Left cardiac atrium (tissue), 4 donors: ENCODE data around the gene DUSP3. TPM values are rescaled to one million over a fixed set of nuclear protein-coding genes. Genes with fewer than 3 reads are reported as not detected.

Experiments used
- ATAC-seq, 2 donors: fragments of 200-7000 bp; cut with Tn5 transposase; one replicate each; pipeline ENCODE4 v1.9.1; 2020; ENCODE audit warnings: mild to moderate bottlenecking in 2 of 2, moderate library complexity in 2 of 2
- DNase-seq: peaks from one replicate; pipeline ENCODE4 v3.0.0-alpha.2; 2020
- intact Hi-C, 2 donors: fragments of 100-400 bp; cut with DNase I; formaldehyde crosslinking; loops; one replicate each; pipeline versions ENCODE4 v1.14.1 to v1.15.1; 2022 to 2023
- total RNA-seq, 2 donors: library from RNA; stranded (reverse); fragmentation: NEBNext Ultra II Directional; extraction: Animal tissue kit (Norgen Biotek cat#: 25700); gene quantifications; one replicate each; pipeline ENCODE4 v1.2.1, GENCODE V29; 2021
- donor health status: DM: no; HTN: yes; CAD: no.
- donor health status: DM: no; HTN: yes; CAD: no; lungs with severe emphysema.
- donor health status: DM: yes; HTN: yes; CAD: no.
- donor health status: Dilated cardiomyopathy.

DUSP3 gene
- total RNA-seq, 2 donors from 2014 or later, result 149 to 204 TPM

DNA sequence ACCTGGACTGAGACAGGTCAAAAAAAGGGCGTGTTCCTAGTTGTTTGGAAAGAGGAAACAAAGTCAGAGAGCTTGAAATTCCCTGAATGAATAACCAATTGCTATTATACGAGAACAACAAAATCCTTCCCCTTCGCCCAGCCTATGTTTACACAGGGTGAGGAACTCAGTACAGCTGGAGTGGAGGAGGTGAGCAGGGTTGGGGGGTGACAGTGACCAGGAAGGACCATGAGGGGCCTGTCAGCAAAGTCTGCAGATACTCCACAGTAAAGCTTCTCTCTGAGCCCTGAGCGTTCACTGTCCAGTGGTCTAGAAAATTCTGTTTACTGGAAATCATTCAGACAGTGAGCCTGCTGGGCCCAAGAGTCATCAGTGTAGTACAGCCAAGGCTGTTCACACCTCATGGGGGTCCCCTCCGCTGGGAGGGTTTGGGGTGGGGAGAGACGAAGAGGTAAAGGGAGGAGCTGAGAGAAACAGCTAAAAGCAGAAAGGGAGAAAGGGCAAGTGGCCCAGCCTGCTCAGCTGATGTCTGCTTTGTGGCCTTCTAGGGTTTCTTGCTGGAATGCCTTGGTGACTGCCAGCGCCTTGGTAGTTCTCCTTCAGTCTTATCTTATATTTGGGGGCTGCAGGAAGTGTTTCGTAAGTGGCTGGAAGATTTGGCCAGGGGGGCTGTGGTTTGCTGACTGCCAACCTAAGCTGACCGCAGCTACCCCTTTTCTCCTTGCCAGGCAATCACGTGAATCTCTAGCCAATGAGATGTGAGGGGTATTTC lies 5.7 kb downstream of the DUSP3 start:
- ATAC-seq (peak in 1 of 2 donors; percentile 15), DNase-seq (no peak)
- intact Hi-C loops, result loop anchor here in 1 of 2 donors (10.0 kb wide), 1 partner anchor 72 kb away; the partner anchor contains the start of gene CD300LG

DNA sequence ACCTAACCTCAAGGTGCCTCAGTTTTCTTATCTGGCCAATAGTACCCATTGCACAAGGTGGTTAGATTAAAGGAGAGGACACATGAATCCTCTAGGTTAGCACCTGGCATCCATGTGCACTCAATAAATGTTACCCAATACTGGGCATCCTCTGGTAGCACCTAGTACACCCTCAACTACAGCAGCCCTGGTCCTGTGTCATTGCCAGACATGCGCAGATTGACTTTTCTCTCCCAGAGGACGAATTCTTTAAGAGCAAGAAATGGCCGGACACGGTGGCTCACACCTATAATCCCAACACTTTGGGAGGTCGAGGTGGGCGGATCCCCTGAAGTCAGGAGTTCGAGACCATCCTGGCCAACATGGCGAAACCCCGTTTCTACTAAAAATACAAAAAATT lies 7.3 kb downstream of the DUSP3 start:
- intact Hi-C loops, result loop anchor here in 1 of 2 donors (10.0 kb wide), 1 partner anchor 73 kb away; the partner anchor contains the start of gene CD300LG
- DNase-seq (no peak), ATAC-seq (no peak)

DNA sequence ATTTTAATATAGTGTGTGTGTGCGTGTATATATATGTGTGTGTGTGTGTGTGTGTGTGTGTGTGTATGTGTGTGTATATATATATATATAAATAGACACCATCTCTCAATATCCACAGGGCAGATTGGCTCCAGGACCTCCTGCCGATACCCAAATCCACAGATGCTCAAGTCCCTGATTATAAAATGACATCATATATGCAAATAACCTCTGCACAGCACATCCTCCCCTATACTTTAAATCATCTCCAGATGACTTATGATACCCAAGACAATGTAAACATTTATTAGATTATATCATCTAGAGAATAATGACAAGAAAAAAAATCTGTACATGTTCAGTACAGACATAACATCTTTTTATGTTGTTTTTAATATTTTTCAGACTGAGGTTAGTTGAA lies 7.8 kb downstream of the DUSP3 start:
- no peak for DNase-seq
- ATAC-seq, result no peak
- intact Hi-C loops, result loop anchor here in 1 of 2 donors (10.0 kb wide), 1 partner anchor 74 kb away; the partner anchor contains the start of gene CD300LG

DNA sequence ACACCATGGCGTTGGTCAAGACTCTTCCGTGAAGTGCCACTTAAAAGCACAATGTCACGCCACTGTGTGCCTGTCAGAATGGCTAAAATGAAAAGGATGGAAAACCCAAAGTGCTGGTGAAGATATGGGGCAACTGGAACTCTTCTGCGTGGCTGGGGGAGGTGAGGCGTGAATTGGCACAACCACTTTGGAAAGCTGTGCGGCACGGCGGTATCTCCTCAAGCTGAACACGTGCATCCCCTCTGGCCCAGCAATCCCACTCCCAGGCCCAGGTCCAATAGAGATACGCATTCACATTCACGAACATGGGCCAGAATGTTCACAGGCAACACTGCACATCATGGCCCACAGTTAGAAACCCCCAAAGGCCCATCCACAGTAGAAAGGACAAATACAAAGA lies 8.9 kb downstream of the DUSP3 start:
- ATAC-seq (no peak), DNase-seq (no peak)
- intact Hi-C loops, result loop anchor here (10.0 kb wide), 2 partner anchors 75 to 195 kb away; partner anchors contain the start of gene CD300LG (in 1 of the 2)

DNA sequence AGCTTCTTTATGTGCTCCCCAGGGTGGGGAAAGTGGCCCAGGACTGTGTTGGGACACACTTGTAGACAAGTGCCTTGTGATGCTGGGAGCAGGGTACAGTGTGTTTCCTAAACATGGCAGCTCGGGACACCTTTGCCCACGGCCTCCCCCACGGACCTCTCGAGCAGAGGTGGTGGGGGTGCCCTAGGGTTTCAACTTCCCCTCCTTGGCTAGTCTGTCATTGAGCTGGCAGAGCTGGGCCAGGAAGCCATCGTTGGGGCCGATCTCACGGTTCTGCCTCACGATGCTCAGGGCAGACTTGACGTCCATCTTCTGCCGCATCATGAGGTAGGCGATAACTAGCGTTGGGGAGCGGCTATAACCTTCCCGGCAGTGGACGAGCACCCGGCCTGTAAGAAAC lies 9.4 kb downstream of the DUSP3 start:
- intact Hi-C loops, result loop anchor here in 1 of 2 donors (10.0 kb wide), 1 partner anchor 195 kb away; no protein-coding TSS in a partner anchor
- ATAC-seq (no peak), DNase-seq (no peak)

DNA sequence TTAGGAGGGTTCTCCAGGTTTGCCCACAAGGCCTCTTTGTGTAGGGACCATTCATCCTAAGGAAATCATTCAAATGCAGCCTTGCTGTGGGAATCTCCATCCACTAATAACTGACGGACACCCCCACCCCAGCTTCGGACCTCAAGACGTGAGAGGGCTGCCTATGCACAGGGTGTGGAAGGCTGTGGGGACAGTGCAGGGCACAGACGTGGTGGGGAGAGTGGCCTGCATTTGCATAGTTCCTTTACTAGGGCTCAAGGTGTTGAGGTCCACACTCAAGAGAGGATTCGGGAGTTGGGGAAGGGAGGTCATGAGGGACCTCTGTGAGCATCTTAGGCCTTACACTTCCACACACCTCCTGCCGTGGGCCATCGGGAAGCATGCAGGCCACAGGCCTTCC lies 9.8 kb downstream of the DUSP3 start:
- intact Hi-C loops, result loop anchor here in 1 of 2 donors (10.0 kb wide), 1 partner anchor 194 kb away; no protein-coding TSS in a partner anchor
- DNase-seq (no peak), ATAC-seq (no peak)

DNA sequence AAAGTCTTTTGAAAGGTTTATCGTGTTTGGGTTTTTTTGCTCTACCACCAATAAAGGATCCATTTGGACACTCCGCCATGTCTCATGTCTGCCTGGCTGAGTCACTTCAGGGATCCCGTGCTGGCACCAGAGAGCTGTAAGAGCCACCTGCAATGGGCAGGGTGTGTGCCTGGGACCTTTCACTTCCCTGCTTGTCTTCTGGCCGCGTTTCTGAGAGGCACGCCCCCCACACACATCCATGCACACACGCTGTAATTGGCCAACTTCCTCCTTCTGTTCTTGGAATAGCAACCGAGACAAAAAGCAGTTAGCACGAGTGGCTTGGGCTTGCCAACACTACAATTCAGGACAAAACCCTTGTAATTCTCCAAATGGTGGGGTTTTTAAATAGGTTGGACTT lies 10.4 kb downstream of the DUSP3 start:
- DNase-seq (peak; percentile 56), ATAC-seq (peak; percentile 55 to 56)
- intact Hi-C loops, result loop anchor here in 1 of 2 donors (10.0 kb wide), 1 partner anchor 194 kb away; no protein-coding TSS in a partner anchor

DNA sequence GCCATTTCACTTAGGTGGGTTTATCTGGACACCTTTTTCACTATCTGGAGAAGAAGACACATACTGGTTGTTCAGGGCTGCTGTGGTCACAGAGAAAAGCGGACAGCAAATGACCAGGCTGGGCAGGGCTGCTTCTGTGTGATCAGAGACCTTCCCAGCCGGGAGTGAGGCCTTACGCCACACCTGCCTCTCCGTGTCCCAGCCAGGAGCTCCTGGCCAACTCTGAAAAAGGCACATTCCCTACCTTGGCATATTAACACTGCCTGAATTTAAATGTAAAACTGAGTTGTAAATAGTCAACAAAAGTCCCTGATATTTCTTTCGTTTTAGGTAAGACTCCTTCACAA lies 11.1 kb downstream of the DUSP3 start:
- ATAC-seq, result no peak
- intact Hi-C loops, result loop anchor here in 1 of 2 donors (10.0 kb wide), 1 partner anchor 193 kb away; no protein-coding TSS in a partner anchor
- no peak for DNase-seq

DNA sequence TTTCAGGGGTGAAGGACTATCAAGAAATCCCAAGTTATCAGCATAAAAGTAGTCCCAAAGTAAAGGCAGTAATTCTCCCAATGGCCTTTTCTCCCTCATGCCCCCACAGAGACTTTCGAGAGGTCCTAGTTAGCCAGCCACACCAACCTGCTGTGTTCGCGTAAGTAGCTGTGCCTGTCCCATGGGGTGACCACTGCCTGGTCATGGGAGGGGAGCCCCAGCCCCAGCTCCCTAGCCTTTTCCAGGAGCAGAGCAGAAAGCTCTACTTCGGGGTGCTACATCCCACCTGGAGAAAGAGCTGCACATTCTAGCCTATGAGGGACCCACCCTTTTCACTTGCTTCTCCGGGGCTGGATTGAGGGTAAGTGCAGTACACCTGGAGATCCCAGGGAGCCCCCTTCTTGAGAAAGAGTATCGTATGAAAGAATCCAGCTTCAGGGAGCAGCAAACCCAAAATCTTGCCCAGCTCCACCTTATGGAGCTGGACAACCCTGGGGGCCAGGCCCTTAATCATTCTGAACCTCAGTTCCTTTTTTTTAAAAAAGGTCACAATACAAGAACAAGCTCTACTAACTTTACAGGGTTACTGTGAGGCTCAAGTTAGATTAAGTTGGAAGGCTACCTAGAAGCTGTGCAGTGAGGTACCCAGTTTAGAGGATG lies 11.6 kb downstream of the DUSP3 start:
- intact Hi-C loops, result loop anchor here in 1 of 2 donors (10.0 kb wide), 1 partner anchor 192 kb away; no protein-coding TSS in a partner anchor
- ATAC-seq (no peak), DNase-seq (no peak)

DNA sequence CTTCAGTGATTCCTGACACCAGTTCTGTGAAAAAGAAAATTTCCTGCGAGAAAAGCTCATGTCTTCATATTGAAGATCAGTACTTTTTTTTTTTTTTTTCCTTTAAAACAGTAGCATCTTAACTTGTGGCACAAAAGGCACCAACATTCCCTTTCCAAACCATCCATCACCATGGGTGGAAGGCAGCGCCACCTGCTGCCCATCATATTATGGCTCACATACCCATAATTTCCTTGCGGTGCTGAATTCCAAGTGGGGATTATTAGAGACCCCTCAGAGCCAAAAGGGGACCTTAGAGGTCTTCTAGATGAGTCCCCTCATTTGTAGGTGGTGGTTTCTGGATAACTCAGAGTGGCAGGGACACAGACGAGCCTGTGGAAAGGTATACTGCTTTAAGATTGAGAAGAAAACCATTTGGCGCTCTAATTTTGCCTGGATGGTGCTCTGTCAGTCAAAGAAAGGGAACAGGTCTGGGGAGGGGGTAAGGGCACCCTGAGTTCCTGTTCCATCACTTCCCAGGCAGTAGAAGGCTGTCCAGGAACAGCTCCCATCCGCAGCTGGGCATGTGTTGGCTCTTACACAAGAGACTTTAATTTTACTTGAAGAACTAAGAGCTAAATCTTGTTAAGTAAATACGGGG lies 12.2 kb downstream of the DUSP3 start:
- intact Hi-C loops, result loop anchor here in 1 of 2 donors (10.0 kb wide), 1 partner anchor 192 kb away; no protein-coding TSS in a partner anchor
- ATAC-seq, result no peak
- DNase-seq, result peak; percentile 81

DNA sequence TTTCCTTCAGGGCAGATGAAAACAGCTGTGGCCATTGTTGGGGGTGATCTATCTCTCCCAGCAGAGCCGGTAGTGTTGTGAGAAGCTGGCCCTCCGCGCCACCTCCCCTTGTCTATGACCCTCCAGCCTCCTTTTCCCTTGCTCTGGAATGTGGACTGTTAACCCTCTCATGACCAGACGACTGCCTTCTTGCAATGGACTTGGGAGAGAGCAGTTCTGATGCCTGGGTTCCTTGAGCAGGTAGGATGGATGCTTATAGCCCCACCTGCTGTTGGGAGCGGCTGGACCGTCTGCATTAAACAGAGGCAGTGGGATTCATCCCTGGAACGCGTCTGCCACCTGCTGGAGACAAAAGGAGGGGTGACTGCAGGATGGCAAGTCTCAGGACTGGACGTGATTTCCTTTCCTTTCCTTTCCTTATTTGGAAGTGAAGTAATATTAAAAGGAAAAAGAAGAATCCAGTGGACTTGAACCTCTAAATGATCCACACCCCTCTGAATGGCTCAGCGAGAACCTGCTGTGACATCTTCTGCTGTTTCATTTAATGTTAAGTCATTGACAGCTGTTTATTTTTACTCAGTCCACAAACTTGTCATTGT lies 18.4 kb downstream of the DUSP3 start:
- DNase-seq (peak; percentile 93), ATAC-seq (peak; percentile 91 to 94)
- intact Hi-C loops, result loop anchor here in 1 of 2 donors (1.0 to 10.0 kb wide), 2 partner anchors 66 to 186 kb away; no protein-coding TSS in a partner anchor

DNA sequence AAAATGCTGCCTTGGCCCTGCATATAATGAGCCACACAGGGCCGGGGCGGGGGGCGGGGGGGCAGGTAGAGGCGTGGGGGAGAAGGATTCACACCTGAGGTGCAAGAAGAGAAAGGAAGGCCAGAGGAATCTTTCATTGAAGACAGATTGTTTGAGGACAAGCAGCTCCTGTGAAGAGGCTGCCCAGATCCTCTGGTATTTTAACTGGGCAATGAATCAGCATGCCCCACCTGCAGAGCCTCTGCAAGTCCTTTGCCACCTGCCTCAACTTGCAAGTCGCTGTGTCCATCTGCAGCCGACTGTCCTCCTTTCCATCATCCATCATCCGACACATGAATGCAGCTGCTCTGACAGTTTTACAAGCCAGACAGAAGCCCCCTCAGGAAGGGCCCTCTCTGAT lies 18.9 kb downstream of the DUSP3 start:
- DNase-seq (no peak), ATAC-seq (no peak)
- intact Hi-C loops, result loop anchor here (1.0 to 10.0 kb wide), 3 partner anchors 65 to 185 kb away; no protein-coding TSS in a partner anchor

DNA sequence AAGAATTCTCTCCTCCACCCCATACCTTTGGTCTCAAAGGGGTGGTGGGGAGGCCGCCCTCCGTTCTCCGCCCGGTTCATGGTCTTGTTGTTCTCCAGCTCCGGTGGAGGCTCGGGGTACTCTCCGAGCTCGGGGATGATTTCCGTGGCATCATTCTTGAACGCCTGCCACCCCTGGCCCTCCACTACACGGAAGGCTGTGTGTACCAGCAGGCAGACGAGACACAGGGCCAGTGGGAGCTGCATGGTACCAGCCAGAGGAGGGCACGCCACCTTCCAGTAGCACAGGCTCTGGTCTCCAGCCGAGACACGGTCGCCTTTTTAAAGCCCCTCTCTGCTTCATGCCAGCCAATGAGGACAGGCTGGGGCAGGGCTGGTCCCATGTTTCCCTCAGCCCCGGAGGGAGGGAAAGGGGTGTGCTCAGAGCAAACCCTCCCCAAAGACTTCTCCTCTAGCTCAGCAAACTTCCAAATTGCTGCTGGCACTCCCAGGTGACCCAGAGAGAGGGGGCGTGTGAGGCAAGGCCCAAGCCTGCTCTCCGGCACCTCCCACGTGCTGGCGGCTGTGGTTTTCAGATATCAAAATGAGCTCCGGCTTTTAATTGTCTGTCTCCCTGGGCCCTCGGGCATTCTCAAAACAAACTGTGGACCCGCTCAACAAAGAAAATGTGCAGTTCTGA lies 20.1 kb downstream of the DUSP3 start, which contains the start of gene SOST:
SOST (minus strand) TSS at position 295 of the 678 bp plus-strand sequence; CDS start at position 245, 50 bp downstream.
- ATAC-seq (no peak), DNase-seq (no peak)
- intact Hi-C loops, result loop anchor here in 1 of 2 donors (2.0 kb wide), 1 partner anchor 64 kb away; no protein-coding TSS in a partner anchor

DNA sequence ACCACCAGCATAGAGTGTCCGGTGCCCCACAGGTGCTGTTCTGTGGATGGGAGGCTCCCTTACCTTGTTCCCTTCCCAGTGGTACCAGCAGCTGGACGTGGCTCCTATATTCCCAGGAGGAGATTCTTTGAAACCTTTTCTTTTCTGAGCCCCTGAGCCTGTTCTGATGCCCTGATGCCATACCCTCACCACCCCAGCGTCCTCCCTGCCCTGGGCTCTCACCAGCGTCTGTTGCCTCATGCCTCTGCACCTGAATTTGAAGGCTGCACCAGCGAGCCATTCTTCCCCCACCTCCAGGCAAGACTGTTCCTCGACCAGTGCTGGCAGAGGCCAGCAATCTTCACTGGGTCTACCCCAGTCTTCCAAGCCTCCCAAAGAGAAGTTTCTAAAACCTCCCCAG lies 20.7 kb downstream of the DUSP3 start:
- DNase-seq (no peak), ATAC-seq (no peak)
- intact Hi-C loops, result loop anchor here in 1 of 2 donors (2.0 kb wide), 1 partner anchor 63 kb away; no protein-coding TSS in a partner anchor

DNA sequence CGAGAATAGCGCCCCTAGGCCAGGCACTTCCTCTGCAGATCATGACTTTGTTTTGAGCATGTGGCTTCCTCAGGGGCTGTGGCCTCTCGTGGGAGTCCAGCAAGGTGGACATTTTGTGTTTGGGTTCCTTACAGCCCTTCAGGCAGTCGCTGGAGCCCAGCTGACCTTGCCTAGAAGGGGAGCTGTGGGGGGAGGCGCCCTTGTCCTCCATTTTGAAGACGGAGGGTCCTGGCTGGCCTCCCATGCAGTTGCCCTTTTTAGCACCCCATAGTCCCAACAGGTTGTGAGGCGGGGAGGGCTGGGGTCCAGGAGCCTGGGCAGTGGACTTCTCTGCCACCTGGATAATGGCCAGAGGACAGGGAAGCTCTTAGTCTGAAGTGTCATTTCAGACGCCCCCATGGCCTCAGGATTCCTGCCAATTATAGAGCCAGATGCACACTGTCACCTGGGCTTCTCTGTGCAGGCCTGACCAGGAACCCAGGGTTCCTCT lies 21.6 kb downstream of the DUSP3 start:
- intact Hi-C loops, result no loop called here
- no peak for ATAC-seq
- no peak for DNase-seq

DNA sequence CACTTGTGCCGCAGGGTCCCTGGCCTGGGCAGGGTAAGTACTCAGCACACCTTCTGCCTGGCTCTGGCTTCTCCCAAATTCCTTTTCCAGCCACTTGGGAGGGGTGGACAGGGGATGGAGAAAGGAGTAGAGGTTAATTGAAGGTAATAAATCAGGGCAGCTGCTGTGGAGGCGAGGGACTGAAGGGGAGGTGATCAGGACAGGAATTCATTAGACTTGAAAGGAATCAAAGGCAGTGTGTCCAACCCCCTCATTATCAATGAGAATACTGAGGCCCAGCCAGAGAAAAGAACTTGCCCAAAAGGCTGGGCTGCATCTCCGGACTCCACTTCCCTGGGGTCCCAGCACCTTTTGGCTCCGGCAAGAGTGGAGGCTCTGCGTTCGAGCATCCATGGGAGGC lies 22.6 kb downstream of the DUSP3 start:
- intact Hi-C loops, result no loop called here
- no peak for DNase-seq
- ATAC-seq, result no peak

DNA sequence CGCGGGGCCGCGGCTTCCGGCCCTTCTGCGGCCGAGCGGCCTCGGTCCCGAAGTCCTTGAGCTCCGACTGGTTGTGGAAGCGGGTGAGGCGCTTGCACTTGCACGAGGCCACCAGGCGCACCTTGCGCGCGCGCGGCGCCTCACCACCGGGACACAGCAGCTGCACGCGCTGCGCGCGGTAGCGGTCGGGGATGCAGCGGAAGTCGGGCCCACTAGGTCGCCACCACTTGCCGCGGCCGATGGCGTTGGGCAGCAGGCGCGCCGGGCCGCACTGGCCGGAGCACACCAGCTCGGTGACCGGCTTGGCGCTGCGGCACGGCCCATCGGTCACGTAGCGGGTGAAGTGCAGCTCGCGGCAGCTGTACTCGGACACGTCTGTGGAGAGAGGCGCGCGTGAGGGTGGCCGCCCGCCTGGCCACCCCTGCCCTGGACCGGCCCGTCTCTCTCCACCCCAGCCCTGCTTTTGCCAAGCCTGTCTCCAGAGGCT lies 23.3 kb downstream of the DUSP3 start:
- peak; percentile 42 to 45 for ATAC-seq
- no peak for DNase-seq
- intact Hi-C loops, result no loop called here

DNA sequence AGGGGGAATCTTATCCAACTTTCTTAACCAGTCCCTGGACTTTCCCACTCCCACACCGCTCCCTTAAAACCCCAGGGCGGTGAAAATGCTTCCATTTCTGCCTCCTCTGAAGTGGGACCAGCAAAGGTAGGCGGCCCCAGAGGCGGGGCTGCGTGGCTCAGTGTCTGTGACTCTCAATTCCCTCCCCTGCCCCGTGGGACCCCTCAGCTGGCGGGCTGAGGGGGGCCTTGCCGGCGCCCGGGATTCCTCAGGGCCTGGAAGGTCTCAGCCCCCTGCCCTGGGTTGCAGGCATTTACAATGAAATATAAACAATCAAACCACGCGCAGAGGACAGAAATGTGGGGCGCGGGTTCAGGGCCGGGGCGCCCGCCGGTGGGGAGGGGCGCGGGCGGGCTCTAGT lies 23.8 kb downstream of the DUSP3 start:
- ATAC-seq (no peak), DNase-seq (no peak)
- intact Hi-C loops, result no loop called here
